GM12878 (cell line): ENCODE results near the gene RAPGEF1. TPM values are rescaled to one million over a fixed set of nuclear protein-coding genes. Genes with fewer than 3 reads are reported as not detected.
A peak's percentile ranks its signal among the peaks of the same experiment; 100 is the strongest.

Experiments used
- BCLAF1 ChIP-seq: fragments of 450-650 bp; IDR thresholded peaks from 2 replicates; pipeline ENCODE4 v1.6.1; 2017; ENCODE audit warnings: antibody characterized with exemption, mild to moderate bottlenecking, moderate library complexity
- CEBPZ ChIP-seq: fragments of 150-350 bp; IDR thresholded peaks from 2 replicates; pipeline ENCODE4 v1.6.1; 2016; ENCODE audit warnings: low read depth, low read length
- CUX1 ChIP-seq: IDR thresholded peaks from 2 replicates; pipeline ENCODE4 v1.6.1; 2012; ENCODE audit warnings: improper control_type of control experiment, low read depth, low read length; ENCODE audit not compliant: insufficient replicate concordance
- EP300 ChIP-seq, 2 experiments: fragments of 150-350 bp in 1 of 2; IDR thresholded peaks; 2 replicates each; pipeline ENCODE4 v1.6.1; 2011 to 2012; ENCODE audit warnings: low read depth in 2 of 2, low read length in 2 of 2, borderline replicate concordance in 1 of 2, improper control_type of control experiment in 1 of 2, inconsistent platforms in 1 of 2; ENCODE audit not compliant: control insufficient read depth in 1 of 2
- MAX ChIP-seq: IDR thresholded peaks from 2 replicates; pipeline ENCODE4 v1.6.1; 2012; ENCODE audit warnings: low read depth, low read length, improper control_type of control experiment
- MEF2A ChIP-seq: IDR thresholded peaks from 2 replicates; pipeline ENCODE4 v1.6.1; 2011; ENCODE audit warnings: low read depth, mild to moderate bottlenecking, low read length, moderate library complexity; ENCODE audit not compliant: insufficient read depth
- MTA3 ChIP-seq: IDR thresholded peaks from 2 replicates; pipeline ENCODE4 v1.6.1; 2012; ENCODE audit warnings: low read length, inconsistent platforms, borderline replicate concordance
- POLR2AphosphoS5 ChIP-seq: IDR thresholded peaks from 2 replicates; pipeline ENCODE4 v1.6.1; 2011; ENCODE audit warnings: mild to moderate bottlenecking, low read length, inconsistent platforms
- SIX5 ChIP-seq: IDR thresholded peaks from 2 replicates; pipeline ENCODE4 v1.6.1; 2011; ENCODE audit warnings: mild to moderate bottlenecking, low read depth, low read length, moderate library complexity; ENCODE audit not compliant: severe bottlenecking
- SREBF1 ChIP-seq: IDR thresholded peaks from 2 replicates; pipeline ENCODE4 v1.6.1; 2012; ENCODE audit warnings: mild to moderate bottlenecking, low read length
- YY1 ChIP-seq: IDR thresholded peaks from 2 replicates; pipeline ENCODE4 v1.6.1; 2011; ENCODE audit warnings: low read depth, mild to moderate bottlenecking, low read length
- ZBTB4 ChIP-seq: fragments of 450-650 bp; formaldehyde crosslinking; IDR thresholded peaks from 2 replicates; pipeline ENCODE4 v1.4.0; 2022; ENCODE audit warnings: mild to moderate bottlenecking, moderate library complexity
- ZNF24 ChIP-seq: fragments of 450-650 bp; IDR thresholded peaks from 2 replicates; pipeline ENCODE4 v1.6.1; 2017; ENCODE audit warnings: antibody characterized with exemption, mild to moderate bottlenecking
- ZNF274 ChIP-seq: IDR thresholded peaks from one replicate; pipeline ENCODE4 v1.8.0; 2011; ENCODE audit not compliant: insufficient read length, insufficient read depth
- polyA plus RNA-seq, 11 experiments: library from polyadenylated mRNA; depleted of rRNA in 4 of 11; unstranded in 6 of 11; stranded (reverse) in 5 of 11; fragments of >200 nt; fragmentation: Nextera tagmentation in 4 of 11; fragmentation: Illumina TruSeq in 1 of 11; extraction: Ambion mirVana in 4 of 11; extraction: Trizol in 1 of 11; gene quantifications; 1 replicate in 1 of 11; 2 replicates in 10 of 11; pipeline versions ENCODE4 v1.2.1 to v1.2.3, GENCODE V29; 2011 to 2016; ENCODE audit warnings: inconsistent platforms in 2 of 11, missing spikeins in 2 of 11, low read depth in 1 of 11
- total RNA-seq, 4 experiments: library from RNA; depleted of rRNA in 3 of 4; stranded (reverse); fragments of >200 nt in 3 of 4; fragmentation: Illumina TruSeq in 1 of 4; extraction: Trizol in 1 of 4; gene quantifications; 2 replicates each; pipeline versions ENCODE4 v1.2.1 to v1.2.3, GENCODE V29; 2013 to 2021

The RAPGEF1 gene
- total and polyA plus RNA-seq, 10 of the 15 experiments (the other 5 are each of a cell fraction or from before 2014, with no cell fraction given): 0.42 to 113 (median 45.9) TPM

GRCh38 chr9:131676431-131676972 is 63.4 kb downstream of the RAPGEF1 start (continued):
- TF ChIP-seq BCLAF1: no peak
- TF ChIP-seq CUX1: peak; percentile 39
- TF ChIP-seq MAX: 0 out of 2 replicates have a peak, but pooled peaks have one; percentile 16
- TF ChIP-seq SREBF1: no peak
- TF ChIP-seq ZNF274: no peak
- no peak for TF ChIP-seq MEF2A
- no peak for TF ChIP-seq ZNF24
- no peak for TF ChIP-seq EP300 (IDR thresholded peaks at IDR 0.05; ENCODE audit: borderline replicate concordance in 1 of 2, control insufficient read depth in 1 of 2, low read depth in 2 of 2, low read length in 2 of 2)
- TF ChIP-seq ZBTB4 (CRISPR knock-in tag): no peak
- no peak for TF ChIP-seq SIX5
- no peak for TF ChIP-seq YY1
- TF ChIP-seq POLR2AphosphoS5: peak; percentile 77
- no peak for TF ChIP-seq MTA3
- TF ChIP-seq CEBPZ: no peak
